Neural cell (in vitro differentiated cells): Measurements from ENCODE around the gene ADAM23. TPM values are rescaled to one million over a fixed set of nuclear protein-coding genes. Genes with fewer than 3 reads are reported as not detected.

Source experiments
- H2AFZ ChIP-seq: fragments of 200-600, 300-800 bp; sonication (generic), shearing (Covaris generic); 2 replicates; pipeline ENCODE4 v1.6.0; 2014; ENCODE audit warnings: low read depth, mild to moderate bottlenecking, antibody characterized with exemption, low read length, moderate library complexity
- H3F3A ChIP-seq: fragments of 200-600 bp; shearing (Covaris generic); 2 replicates; pipeline ENCODE4 v1.6.1; 2016; ENCODE audit warnings: mild to moderate bottlenecking, moderate library complexity, mixed read lengths, antibody characterized with exemption, low read length; ENCODE audit not compliant: insufficient read depth, poor library complexity, severe bottlenecking
- H3K27ac ChIP-seq: fragments of 200-600, 300-800 bp; sonication (generic), shearing (Covaris generic); 2 replicates; pipeline ENCODE4 v1.5.1; 2014; ENCODE audit warnings: mild to moderate bottlenecking, low read length, moderate library complexity
- H3K27me3 ChIP-seq: fragments of 300-800, 200-600 bp; sonication (generic), shearing (Covaris generic); 2 replicates; pipeline ENCODE4 v1.6.0; 2014; ENCODE audit warnings: mild to moderate bottlenecking, low read depth, low read length, moderate library complexity; ENCODE audit not compliant: insufficient read depth
- H3K36me3 ChIP-seq: fragments of 300-800, 200-600 bp; sonication (generic), shearing (Covaris generic); 2 replicates; pipeline ENCODE4 v1.5.1; 2014; ENCODE audit warnings: mild to moderate bottlenecking, antibody characterized with exemption, low read length, moderate library complexity; ENCODE audit not compliant: insufficient read depth
- H3K4me2 ChIP-seq: fragments of 300-800, 200-600 bp; sonication (generic), shearing (Covaris generic); 2 replicates; pipeline ENCODE4 v1.6.0; 2014; ENCODE audit warnings: mild to moderate bottlenecking, low read length
- H3K4me3 ChIP-seq: fragments of 300-800, 200-600 bp; sonication (generic), shearing (Covaris generic); 2 replicates; pipeline ENCODE4 v1.5.1; 2014; ENCODE audit warnings: mild to moderate bottlenecking, low read length, moderate library complexity
- H3K79me2 ChIP-seq: fragments of 200-600 bp; shearing (Covaris generic); replicated peaks from 2 replicates; pipeline ENCODE4 v1.6.0; 2014; ENCODE audit warnings: mild to moderate bottlenecking, low read length, moderate library complexity; ENCODE audit not compliant: insufficient read depth
- H3K9ac ChIP-seq: fragments of 300-800, 200-600 bp; sonication (generic), shearing (Covaris generic); 2 replicates; pipeline ENCODE4 v1.6.1; 2016; ENCODE audit warnings: mild to moderate bottlenecking, low read length, mixed read lengths
- H3K9me2 ChIP-seq: fragments of 200-600 bp; shearing (Covaris generic); 2 replicates; pipeline ENCODE4 v1.6.1; 2016; ENCODE audit warnings: mild to moderate bottlenecking, low read length, mixed read lengths; ENCODE audit not compliant: insufficient read depth
- H3K9me3 ChIP-seq: fragments of 200-600, 300-800 bp; sonication (generic), shearing (Covaris generic); 2 replicates; pipeline ENCODE4 v1.6.1; 2016; ENCODE audit warnings: mild to moderate bottlenecking, mixed run types, low read length, moderate library complexity, mixed read lengths
- H4K20me1 ChIP-seq: fragments of 200-600 bp; shearing (Covaris generic); 2 replicates; pipeline ENCODE4 v1.6.1; 2016; ENCODE audit warnings: mild to moderate bottlenecking, mixed run types; ENCODE audit not compliant: insufficient read depth
- EP300 ChIP-seq: fragments of 450-650 bp; conservative IDR thresholded peaks from 2 replicates; pipeline ENCODE4 v1.6.1; 2014; ENCODE audit warnings: antibody characterized with exemption, mild to moderate bottlenecking, moderate library complexity; ENCODE audit not compliant: poor library complexity, severe bottlenecking
- EZH2 ChIP-seq: fragments of 200-600, 300-800 bp; shearing (Covaris generic), sonication (generic); IDR thresholded peaks from 2 replicates; pipeline ENCODE4 v1.6.1; 2014; ENCODE audit warnings: antibody characterized with exemption, low read length, borderline replicate concordance, mild to moderate bottlenecking; ENCODE audit not compliant: insufficient read depth, poor library complexity, severe bottlenecking
- MXI1 ChIP-seq: fragments of 450-650 bp; conservative IDR thresholded peaks from 2 replicates; pipeline ENCODE4 v1.6.1; 2014; ENCODE audit warnings: antibody characterized with exemption, mild to moderate bottlenecking; ENCODE audit not compliant: poor library complexity, severe bottlenecking
- POLR2AphosphoS5 ChIP-seq: IDR thresholded peaks from 2 replicates; pipeline ENCODE4 v1.6.1; 2012
- RAD21 ChIP-seq: fragments of 450-650 bp; conservative IDR thresholded peaks from 2 replicates; pipeline ENCODE4 v1.6.1; 2014; ENCODE audit warnings: antibody characterized with exemption, mild to moderate bottlenecking, moderate library complexity
- SMC3 ChIP-seq: fragments of 450-650 bp; conservative IDR thresholded peaks from 2 replicates; pipeline ENCODE4 v1.6.1; 2014; ENCODE audit warnings: antibody characterized with exemption, mild to moderate bottlenecking, moderate library complexity; ENCODE audit not compliant: poor library complexity
- TAF1 ChIP-seq: IDR thresholded peaks from 2 replicates; pipeline ENCODE4 v1.6.1; 2012; ENCODE audit warnings: low read depth
- polyA plus RNA-seq: library from polyadenylated mRNA; depleted of rRNA; stranded (reverse); fragments of >200 nt; gene quantifications from 2 replicates; pipeline ENCODE4 v1.2.3, GENCODE V29; 2014
- TF ChIP-seq, protein P1 (sequence below): fragments of 450-650 bp; IDR thresholded peaks from 2 replicates; pipeline ENCODE4 v1.5.1; 2014; ENCODE audit warnings: antibody characterized with exemption, mild to moderate bottlenecking, moderate library complexity; ENCODE audit not compliant: poor library complexity, severe bottlenecking
- TF ChIP-seq, protein P2 (sequence below): IDR thresholded peaks from 2 replicates; pipeline ENCODE4 v1.6.1; 2012; ENCODE audit warnings: borderline replicate concordance

Gene ADAM23
- polyA plus RNA-seq, 1 donor from 2014 or later: 75.2 TPM

DNA sequence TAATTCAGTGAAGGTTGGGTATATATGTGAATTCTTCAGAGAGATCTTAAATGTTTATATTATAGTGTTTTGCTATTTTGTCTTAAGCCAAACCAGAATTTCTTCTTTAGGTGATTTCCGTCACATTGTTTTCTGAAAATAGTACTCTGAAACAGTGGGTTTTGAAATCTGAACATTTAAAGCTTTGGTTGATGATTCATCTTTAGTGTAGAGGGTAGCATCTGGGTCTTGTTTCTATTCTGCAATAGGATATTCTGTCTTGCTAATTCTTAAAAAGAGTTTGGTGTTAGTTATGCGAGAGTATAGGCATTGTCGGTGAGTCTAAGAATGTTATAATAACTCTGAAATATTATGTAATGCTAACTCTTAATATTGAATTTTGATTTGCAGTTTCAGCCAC is 129.4 kb downstream of the ADAM23 start:
- H3F3A ChIP-seq: no peaks in the 10 kb centered on the region
- no peaks in the 10 kb centered on the region for H4K20me1 ChIP-seq
- H3K79me2 ChIP-seq: no peaks in the 10 kb centered on the region
- TF ChIP-seq EP300: no peak
- TF ChIP-seq TAF1: no peak
- TF ChIP-seq EZH2: no peak
- TF ChIP-seq POLR2AphosphoS5: no peak
- TF ChIP-seq MXI1: no peak
- no peak for TF ChIP-seq RAD21
- TF ChIP-seq, protein P1, sequence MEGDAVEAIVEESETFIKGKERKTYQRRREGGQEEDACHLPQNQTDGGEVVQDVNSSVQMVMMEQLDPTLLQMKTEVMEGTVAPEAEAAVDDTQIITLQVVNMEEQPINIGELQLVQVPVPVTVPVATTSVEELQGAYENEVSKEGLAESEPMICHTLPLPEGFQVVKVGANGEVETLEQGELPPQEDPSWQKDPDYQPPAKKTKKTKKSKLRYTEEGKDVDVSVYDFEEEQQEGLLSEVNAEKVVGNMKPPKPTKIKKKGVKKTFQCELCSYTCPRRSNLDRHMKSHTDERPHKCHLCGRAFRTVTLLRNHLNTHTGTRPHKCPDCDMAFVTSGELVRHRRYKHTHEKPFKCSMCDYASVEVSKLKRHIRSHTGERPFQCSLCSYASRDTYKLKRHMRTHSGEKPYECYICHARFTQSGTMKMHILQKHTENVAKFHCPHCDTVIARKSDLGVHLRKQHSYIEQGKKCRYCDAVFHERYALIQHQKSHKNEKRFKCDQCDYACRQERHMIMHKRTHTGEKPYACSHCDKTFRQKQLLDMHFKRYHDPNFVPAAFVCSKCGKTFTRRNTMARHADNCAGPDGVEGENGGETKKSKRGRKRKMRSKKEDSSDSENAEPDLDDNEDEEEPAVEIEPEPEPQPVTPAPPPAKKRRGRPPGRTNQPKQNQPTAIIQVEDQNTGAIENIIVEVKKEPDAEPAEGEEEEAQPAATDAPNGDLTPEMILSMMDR: no peak
- TF ChIP-seq, protein P2, sequence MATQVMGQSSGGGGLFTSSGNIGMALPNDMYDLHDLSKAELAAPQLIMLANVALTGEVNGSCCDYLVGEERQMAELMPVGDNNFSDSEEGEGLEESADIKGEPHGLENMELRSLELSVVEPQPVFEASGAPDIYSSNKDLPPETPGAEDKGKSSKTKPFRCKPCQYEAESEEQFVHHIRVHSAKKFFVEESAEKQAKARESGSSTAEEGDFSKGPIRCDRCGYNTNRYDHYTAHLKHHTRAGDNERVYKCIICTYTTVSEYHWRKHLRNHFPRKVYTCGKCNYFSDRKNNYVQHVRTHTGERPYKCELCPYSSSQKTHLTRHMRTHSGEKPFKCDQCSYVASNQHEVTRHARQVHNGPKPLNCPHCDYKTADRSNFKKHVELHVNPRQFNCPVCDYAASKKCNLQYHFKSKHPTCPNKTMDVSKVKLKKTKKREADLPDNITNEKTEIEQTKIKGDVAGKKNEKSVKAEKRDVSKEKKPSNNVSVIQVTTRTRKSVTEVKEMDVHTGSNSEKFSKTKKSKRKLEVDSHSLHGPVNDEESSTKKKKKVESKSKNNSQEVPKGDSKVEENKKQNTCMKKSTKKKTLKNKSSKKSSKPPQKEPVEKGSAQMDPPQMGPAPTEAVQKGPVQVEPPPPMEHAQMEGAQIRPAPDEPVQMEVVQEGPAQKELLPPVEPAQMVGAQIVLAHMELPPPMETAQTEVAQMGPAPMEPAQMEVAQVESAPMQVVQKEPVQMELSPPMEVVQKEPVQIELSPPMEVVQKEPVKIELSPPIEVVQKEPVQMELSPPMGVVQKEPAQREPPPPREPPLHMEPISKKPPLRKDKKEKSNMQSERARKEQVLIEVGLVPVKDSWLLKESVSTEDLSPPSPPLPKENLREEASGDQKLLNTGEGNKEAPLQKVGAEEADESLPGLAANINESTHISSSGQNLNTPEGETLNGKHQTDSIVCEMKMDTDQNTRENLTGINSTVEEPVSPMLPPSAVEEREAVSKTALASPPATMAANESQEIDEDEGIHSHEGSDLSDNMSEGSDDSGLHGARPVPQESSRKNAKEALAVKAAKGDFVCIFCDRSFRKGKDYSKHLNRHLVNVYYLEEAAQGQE: no peak
- TF ChIP-seq SMC3: no peak
- H3K4me2 ChIP-seq: no peak overlapping the region
- no peaks in the 10 kb centered on the region for H3K27me3 ChIP-seq
- H3K9me3 ChIP-seq: no peaks in the 10 kb centered on the region
- no peak overlapping the region for H3K4me3 ChIP-seq
- H3K27ac ChIP-seq: no peak overlapping the region
- no peak overlapping the region for H3K9ac ChIP-seq
- no peaks in the 10 kb centered on the region for H3K36me3 ChIP-seq
- no peak overlapping the region for H2AFZ ChIP-seq
- H3K9me2 ChIP-seq: no peaks in the 10 kb centered on the region

DNA sequence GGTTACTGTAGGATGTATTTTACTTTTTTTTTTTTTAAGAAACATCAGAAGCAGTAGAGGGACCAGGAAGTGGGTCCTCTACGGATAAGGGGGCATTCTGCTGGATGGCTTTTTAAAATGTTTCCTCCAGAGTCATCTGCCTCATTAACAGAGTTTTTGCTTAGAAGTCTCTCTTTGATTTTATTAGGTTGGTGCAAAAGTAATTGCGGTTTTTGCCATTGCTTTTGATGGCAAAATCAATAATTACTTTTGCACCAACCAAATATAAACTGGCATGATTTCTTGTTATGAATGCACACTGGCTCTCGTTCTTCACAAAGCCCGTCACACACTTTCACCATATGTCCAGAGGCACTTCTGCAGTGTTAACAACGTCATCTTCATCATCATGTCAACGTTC is 130.5 kb downstream of the ADAM23 start:
- Histone ChIP-seq H3F3A (no peaks in the 10 kb centered on the region), H3K27me3 (no peaks in the 10 kb centered on the region), H3K79me2 (no peaks in the 10 kb centered on the region), H4K20me1 (no peaks in the 10 kb centered on the region), H3K4me3 (no peak overlapping the region), H3K9me3 (no peaks in the 10 kb centered on the region), H3K4me2 (no peak overlapping the region), H2AFZ (no peak overlapping the region), H3K36me3 (no peaks in the 10 kb centered on the region), H3K9me2 (no peaks in the 10 kb centered on the region), H3K9ac (no peak overlapping the region), H3K27ac (no peak overlapping the region)
- no peak for TF ChIP-seq RAD21
- no peak for TF ChIP-seq SMC3
- TF ChIP-seq, protein P1: no peak
- TF ChIP-seq TAF1: no peak
- no peak for TF ChIP-seq EP300
- no peak for TF ChIP-seq POLR2AphosphoS5
